AG04449 (cell line): ENCODE measurements around the gene RGS6.
"Not testable (repeated sequence)": the region's sequence is repeated elsewhere in the genome, so short reads cannot be mapped to it uniquely, and the experiment has no call there.

ENCODE experiments used
- CTCF ChIA-PET: fragments of 350-600 bp; formaldehyde crosslinking; extraction: SDS; loops from one replicate; lab custom pipeline; 2021; ENCODE audit warnings: antibody characterized with exemption; lab: Yijun Ruan, JAX
- POLR2A ChIA-PET: fragments of 400-600, 350-600 bp; formaldehyde crosslinking; extraction: SDS; loops from one replicate; lab custom pipeline; 2020; ENCODE audit warnings: antibody characterized with exemption, inconsistent platforms; lab: Yijun Ruan, JAX
- DNase-seq: peaks from one replicate; pipeline ENCODE4 v3.0.0-alpha.2; 2010; ENCODE audit warnings: low read depth, low spot score
- H3K4me3 ChIP-seq: 2 replicates; pipeline ENCODE4 v1.5.1; 2011; ENCODE audit warnings: low read depth, mild to moderate bottlenecking, control low read depth, low read length
- CTCF ChIP-seq: IDR thresholded peaks from one replicate; pipeline ENCODE4 v1.5.1; 2011; ENCODE audit warnings: mild to moderate bottlenecking, moderate library complexity, low read length, control low read depth, inconsistent platforms; ENCODE audit not compliant: insufficient read depth; ENCODE audit errors: missing control alignments

RGS6 gene

GRCh38 chr14:71923513-71923912, 8.7 kb upstream of the RGS6 start:
- no peak for TF ChIP-seq CTCF
- DNase-seq, result no peak
- POLR2A ChIA-PET, result no interaction called here
- no peak overlapping the region for H3K4me3 ChIP-seq
- CTCF ChIA-PET, result interaction anchor here (0.9 kb wide), 1 partner anchor 12 kb away, joined by 3 read pairs; no protein-coding TSS in a partner anchor

DNA sequence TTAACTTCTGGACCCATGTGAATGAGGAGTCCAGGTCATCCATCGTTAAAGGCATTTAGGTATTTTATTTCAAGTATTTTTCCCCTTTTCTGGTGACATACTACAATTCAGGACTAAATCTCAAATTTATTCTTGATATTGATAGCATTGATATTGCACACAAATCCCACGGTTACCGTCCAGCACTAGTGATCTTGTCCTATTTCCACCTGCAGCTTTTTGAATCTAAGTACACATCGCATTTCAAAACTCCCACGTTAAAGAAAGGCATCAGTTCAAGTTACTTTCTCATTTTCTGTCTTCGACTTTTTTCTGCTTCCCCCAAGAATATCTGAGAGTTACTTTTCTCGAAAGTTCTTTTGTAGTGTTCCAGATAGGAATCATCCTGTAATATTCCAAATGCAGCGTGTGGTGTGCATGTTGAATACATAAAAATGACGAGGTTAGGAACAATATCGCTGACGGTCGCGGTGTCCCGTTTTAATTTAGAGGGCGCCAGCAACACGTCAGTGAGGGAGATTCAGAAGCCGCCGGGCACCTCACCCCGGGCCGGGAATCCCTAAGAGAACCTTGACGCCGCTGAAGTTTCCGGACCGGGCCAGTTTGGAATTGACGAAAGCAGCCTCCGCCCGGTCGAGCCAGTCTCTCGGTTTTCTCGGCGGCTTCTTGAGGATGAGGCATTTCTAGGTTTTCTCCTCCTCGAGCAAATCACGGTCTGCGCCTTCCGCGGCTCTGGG, 569 bp upstream of the RGS6 start:
- no peak for TF ChIP-seq CTCF
- no peak for DNase-seq
- H3K4me3 ChIP-seq, result no peak overlapping the region
- ChIA-PET POLR2A (no interaction called here), CTCF (interaction anchor here (0.8 kb wide), 1 partner anchor 24 kb away, joined by 3 read pairs; no protein-coding TSS in a partner anchor)

GRCh38 chr14:71933001-71933587, 865 bp downstream of the RGS6 start:
- TF ChIP-seq CTCF, result no peak
- ChIA-PET POLR2A (no interaction called here), CTCF (no interaction called here)
- no peak overlapping the region for H3K4me3 ChIP-seq
- no peak for DNase-seq

DNA sequence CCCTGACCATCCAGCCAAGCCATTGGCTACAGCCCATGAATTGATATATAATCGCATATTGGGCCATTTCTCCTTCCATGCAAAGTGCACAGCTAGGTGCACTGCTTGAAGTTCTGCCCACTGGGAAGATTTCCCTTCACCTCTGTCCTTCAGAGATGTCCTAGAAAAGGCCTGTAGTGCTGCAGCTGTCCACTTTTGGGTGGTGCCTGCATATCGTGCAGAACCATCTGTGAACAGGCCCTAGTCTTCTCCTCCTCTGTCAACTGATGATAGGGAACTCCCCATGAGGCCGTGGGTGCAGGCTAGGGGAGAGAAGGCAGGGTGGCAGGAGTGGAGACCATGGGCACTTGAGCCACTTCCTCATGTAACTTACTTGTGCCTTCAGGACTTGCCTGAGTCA, 6.0 kb downstream of the RGS6 start:
- CTCF ChIA-PET, H3K4me3 ChIP-seq, DNase-seq, POLR2A ChIA-PET: not testable (repeated sequence)

GRCh38 chr14:71939344-71939743, 7.1 kb downstream of the RGS6 start:
- CTCF ChIA-PET, DNase-seq, POLR2A ChIA-PET, H3K4me3 ChIP-seq: not testable (repeated sequence)

DNA sequence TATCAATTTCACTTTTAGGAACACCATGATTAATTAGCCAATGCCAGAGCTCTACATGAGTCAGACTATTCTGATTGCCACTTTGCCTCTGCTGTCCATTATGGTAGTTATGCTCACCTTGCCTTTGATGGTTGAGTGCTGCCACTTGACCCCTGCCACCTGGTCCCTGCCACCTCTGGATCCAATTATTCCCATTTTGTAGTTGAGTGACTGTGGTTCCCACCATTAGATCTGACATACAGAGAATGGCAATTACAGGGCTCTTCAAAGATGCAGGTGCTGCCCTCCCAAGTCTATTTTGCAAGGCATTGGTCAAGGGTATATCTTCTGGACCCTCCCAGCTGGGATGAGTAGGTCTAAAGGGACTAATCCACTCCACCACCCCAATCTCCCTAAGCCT, 8.3 kb downstream of the RGS6 start:
- POLR2A ChIA-PET, H3K4me3 ChIP-seq, DNase-seq, CTCF ChIA-PET: not testable (repeated sequence)

- POLR2A ChIA-PET, CTCF ChIA-PET, H3K4me3 ChIP-seq, DNase-seq: not testable (repeated sequence)
Measured at GRCh38 chr14:71941616-71942015, 9.4 kb downstream of the RGS6 start.

DNA sequence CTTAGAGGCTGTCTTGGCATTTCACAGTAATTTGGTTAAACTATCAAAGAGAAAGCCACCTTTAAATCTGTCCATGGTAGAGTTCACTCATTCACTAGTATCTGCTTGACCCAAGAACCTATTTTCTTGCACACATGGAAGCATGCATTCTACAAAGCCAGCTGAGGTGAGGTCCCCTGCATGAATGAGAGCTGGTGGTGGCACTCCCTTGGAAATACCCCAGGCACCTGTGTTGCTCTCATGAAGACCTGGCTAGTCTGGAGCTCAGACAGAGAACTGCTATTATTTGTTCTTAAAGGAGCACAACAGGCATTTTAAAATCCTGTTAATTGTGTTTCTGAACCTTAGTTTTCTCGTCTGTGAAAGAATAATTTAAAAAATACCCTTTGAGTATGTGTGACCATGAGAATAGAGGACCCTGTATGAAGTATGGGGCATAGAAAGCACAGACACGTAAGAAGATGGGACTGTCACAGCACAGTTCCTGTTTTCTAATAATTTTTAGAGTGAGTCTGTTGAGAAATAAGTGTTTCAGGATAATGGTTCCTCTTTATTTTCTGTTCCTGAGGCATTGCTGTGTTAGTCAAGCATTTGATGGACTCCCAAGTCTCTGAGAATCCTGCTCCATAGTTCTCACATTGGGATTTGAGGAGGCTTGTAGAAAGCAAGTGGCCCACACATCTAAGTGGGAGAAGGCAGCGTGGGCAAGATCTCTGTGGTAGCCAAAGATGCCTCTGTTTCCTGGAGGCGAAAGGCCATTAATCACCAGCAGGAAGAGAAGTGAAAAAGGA, 10.9 kb downstream of the RGS6 start:
- H3K4me3 ChIP-seq, result no peak overlapping the region
- TF ChIP-seq CTCF, result no peak
- ChIA-PET CTCF (no interaction called here), POLR2A (no interaction called here)
- DNase-seq, result no peak
